Body of pancreas (tissue), 4 donors: ENCODE results near the gene SOBP.

Experiments used
- POLR2A ChIP-seq, 3 donors: fragments of 450-650 bp; IDR thresholded peaks; one replicate each; pipeline ENCODE4 v1.6.1; 2016; ENCODE audit warnings: antibody characterized with exemption in 3 of 3, mild to moderate bottlenecking in 2 of 3
- TF ChIP-seq, protein P1 (sequence below), 7 experiments: fragments of 450-650 bp in 4 of 7; fragments of 200-600 bp in 3 of 7; sonication (generic) in 3 of 7; IDR thresholded peaks; one replicate each; pipeline ENCODE4 v1.5.1; 2016 to 2019; ENCODE audit warnings: antibody characterized with exemption in 7 of 7

DNA sequence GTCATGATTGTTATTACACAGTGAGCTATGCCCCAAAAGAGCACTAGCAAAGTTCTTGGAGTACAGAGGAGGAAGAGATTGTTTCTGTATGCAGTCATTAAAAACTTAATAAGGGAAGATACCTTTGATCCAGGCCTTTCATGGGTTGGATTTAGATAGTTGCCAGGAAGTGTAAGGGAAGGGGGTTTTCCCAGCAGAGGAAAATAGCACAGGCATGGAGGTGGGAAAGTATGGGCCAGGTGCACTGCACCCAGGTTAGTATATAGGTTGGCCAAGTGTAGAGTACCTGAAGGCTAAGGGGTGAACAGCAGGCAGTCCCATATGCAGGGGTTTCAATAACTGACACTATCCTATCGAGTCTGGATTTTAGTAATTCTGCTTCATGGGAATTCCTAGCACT is 101.4 kb downstream of the SOBP start:
- TF ChIP-seq, protein P1, sequence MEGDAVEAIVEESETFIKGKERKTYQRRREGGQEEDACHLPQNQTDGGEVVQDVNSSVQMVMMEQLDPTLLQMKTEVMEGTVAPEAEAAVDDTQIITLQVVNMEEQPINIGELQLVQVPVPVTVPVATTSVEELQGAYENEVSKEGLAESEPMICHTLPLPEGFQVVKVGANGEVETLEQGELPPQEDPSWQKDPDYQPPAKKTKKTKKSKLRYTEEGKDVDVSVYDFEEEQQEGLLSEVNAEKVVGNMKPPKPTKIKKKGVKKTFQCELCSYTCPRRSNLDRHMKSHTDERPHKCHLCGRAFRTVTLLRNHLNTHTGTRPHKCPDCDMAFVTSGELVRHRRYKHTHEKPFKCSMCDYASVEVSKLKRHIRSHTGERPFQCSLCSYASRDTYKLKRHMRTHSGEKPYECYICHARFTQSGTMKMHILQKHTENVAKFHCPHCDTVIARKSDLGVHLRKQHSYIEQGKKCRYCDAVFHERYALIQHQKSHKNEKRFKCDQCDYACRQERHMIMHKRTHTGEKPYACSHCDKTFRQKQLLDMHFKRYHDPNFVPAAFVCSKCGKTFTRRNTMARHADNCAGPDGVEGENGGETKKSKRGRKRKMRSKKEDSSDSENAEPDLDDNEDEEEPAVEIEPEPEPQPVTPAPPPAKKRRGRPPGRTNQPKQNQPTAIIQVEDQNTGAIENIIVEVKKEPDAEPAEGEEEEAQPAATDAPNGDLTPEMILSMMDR (IDR thresholded peaks at IDR 0.05), result no peak
- no peak for TF ChIP-seq POLR2A (IDR thresholded peaks at IDR 0.05)
